NB4 (cell line): Measurements from ENCODE around the gene PDE7B.

Source experiments
- CTCF ChIP-seq: IDR thresholded peaks from one replicate; pipeline ENCODE4 v1.5.1; 2012; ENCODE audit warnings: low read depth, low read length
- MAX ChIP-seq: IDR thresholded peaks from 2 replicates; pipeline ENCODE4 v1.6.1; 2011; ENCODE audit warnings: low read depth, low read length
- MYC ChIP-seq: IDR thresholded peaks from 2 replicates; pipeline ENCODE4 v1.6.1; 2011; ENCODE audit warnings: low read depth, low read length
- POLR2A ChIP-seq: IDR thresholded peaks from 2 replicates; pipeline ENCODE4 v1.6.1; 2011; ENCODE audit warnings: mild to moderate bottlenecking; ENCODE audit not compliant: insufficient read length; ENCODE audit errors: extremely low read depth

GRCh38 chr6:136103763-136104311, 252.3 kb downstream of the PDE7B start:
- TF ChIP-seq CTCF (no peak), MAX (no peak), POLR2A (no peak), MYC (no peak)
